ENCODE results near the gene FARS2.

DNA sequence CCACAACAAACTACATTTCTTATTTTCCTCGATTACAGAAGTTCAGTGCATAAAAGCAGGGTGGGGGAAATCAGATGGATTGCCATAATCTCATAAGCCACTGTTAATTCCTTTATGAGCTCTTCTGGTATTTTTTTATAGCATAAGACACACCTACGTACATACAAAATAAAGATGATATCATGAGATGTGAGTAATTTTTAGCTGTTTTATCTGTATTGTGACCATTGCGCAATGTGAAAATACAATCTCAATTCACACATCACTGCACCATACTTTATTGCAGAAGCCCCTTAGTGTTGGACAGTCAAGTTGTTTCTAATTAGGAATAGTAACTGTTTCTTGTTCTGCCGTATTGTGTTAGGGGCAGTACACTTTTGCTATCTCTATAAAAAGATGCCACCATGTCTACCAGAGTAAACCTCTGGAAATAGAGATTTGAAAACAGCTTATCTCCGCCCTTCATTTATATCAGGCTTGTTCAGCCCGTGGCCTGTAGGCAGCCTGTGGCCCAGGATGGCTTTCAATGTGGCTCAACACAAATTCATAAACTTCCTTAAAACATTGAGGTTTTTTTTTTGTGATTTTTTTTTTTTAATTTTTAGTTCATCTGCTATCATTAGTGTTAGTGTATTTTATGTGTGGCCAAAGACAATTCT is 90.4 kb downstream of the FARS2 start:
- TF ChIP-seq GATA2 (IDR thresholded peaks at IDR 0.05; ENCODE audit: low read depth, low read length) (no peak), GATA3 (IDR thresholded peaks at IDR 0.05; ENCODE audit: low read depth, low read length) (no peak)
